Vagina (tissue), 2 donors: Measurements from ENCODE around the gene TGFBR3L. TPM values are rescaled to one million over a fixed set of nuclear protein-coding genes. Genes with fewer than 3 reads are reported as not detected.
A peak's percentile ranks its signal among the peaks of the same experiment; 100 is the strongest.

Source experiments
- DNase-seq, 2 donors: peaks; one replicate each; pipeline ENCODE4 v3.0.0-alpha.2; 2017; ENCODE audit errors: extremely low spot score in 2 of 2
- H3K27ac ChIP-seq: fragments of 200-600 bp; sonication (generic); one replicate; pipeline ENCODE4 v1.5.1; 2019
- H3K27me3 ChIP-seq: fragments of 200-600 bp; sonication (generic); one replicate; pipeline ENCODE4 v1.5.1; 2019
- H3K36me3 ChIP-seq, 2 donors: fragments of 200-600 bp; sonication (generic); one replicate each; pipeline ENCODE4 v1.5.1; 2017 to 2019
- H3K4me1 ChIP-seq: fragments of 200-600 bp; sonication (generic); one replicate; pipeline ENCODE4 v1.5.1; 2019
- H3K4me3 ChIP-seq, 2 donors: fragments of 200-600 bp; sonication (generic); 1 replicate in 1 of 2; 2 replicates in 1 of 2; pipeline ENCODE4 v1.5.1; 2016 to 2019
- H3K9me3 ChIP-seq: fragments of 200-600 bp; sonication (generic); one replicate; pipeline ENCODE4 v1.5.1; 2019
- CTCF ChIP-seq, 3 experiments: fragments of 450-650 bp in 2 of 3; fragments of 200-600 bp in 1 of 3; sonication (generic) in 1 of 3; IDR thresholded peaks; one replicate each; pipeline ENCODE4 v1.5.1; 2017 to 2019; ENCODE audit warnings: antibody characterized with exemption in 3 of 3, mild to moderate bottlenecking in 2 of 3, moderate library complexity in 2 of 3
- POLR2A ChIP-seq, 2 donors: fragments of 450-650 bp; IDR thresholded peaks; one replicate each; pipeline ENCODE4 v1.6.1; 2017; ENCODE audit warnings: antibody characterized with exemption in 2 of 2, mild to moderate bottlenecking in 2 of 2, moderate library complexity in 2 of 2
- POLR2AphosphoS5 ChIP-seq, 2 donors: sonication (generic); formaldehyde crosslinking; IDR thresholded peaks; one replicate each; pipeline ENCODE4 v1.9.0; 2017; ENCODE audit warnings: antibody characterized with exemption in 2 of 2, mild to moderate bottlenecking in 2 of 2, low read depth in 1 of 2; ENCODE audit not compliant: insufficient read depth in 1 of 2
- intact Hi-C: fragments of 100-400 bp; cut with DNase I; formaldehyde crosslinking; loops from one replicate; pipeline ENCODE4 v1.15.1; 2023
- total RNA-seq: library from RNA; depleted of rRNA; stranded (reverse); fragments of >200 nt; gene quantifications from one replicate; pipeline ENCODE4 v1.2.3, GENCODE V29; 2016

Gene TGFBR3L
- total RNA-seq, 1 donor from 2014 or later = 1.5 TPM

GRCh38 chr19:7868671-7869452 lies 45.8 kb upstream of the TGFBR3L start:
- Histone ChIP-seq H3K27ac (no peak overlapping the region), H3K36me3 (no peaks in the 10 kb centered on the region), H3K9me3 (no peaks in the 10 kb centered on the region), H3K4me1 (peaks cover 52% of the 10 kb centered on the region), H3K27me3 (no peaks in the 10 kb centered on the region), H3K4me3 (peak overlapping the region; percentile 44 to 47)
- TF ChIP-seq POLR2A (IDR thresholded peaks at IDR 0.05) (no peak), CTCF (IDR thresholded peaks at IDR 0.05) (peak; percentile 9 to 59 (median 39)), POLR2AphosphoS5 (IDR thresholded peaks at IDR 0.05; ENCODE audit: insufficient read depth in 1 of 2, low read depth in 1 of 2) (no peak)
- no peak for DNase-seq
- intact Hi-C loops = no loop called here

DNA sequence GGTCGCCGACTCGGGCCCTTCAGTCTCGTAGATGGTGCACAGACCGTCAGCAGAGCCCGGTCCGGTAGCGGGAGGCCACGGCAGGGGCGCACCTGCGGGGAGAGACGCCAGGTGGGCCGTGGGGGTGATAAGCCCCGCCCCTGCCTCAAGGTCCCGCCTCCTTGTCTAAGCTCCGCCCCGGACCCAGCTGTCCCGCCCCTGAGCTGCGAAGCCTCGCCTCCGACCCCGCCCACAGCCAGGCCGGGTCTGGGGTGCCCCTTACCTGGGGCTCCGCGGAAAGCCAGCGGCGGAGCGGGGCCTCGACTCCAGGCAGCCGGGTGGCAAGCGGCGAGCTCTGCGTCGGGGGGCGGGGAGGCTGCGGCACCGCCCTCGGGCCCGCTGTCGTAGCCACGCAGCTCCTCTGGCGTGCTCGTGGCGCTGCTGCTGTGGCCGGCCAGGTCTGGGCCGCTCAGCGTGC lies 45.1 kb upstream of the TGFBR3L start:
- no peak for DNase-seq
- Histone ChIP-seq H3K4me1 (peaks cover 57% of the 10 kb centered on the region), H3K4me3 (peak overlapping the region; percentile 44 to 47), H3K36me3 (no peaks in the 10 kb centered on the region), H3K9me3 (no peaks in the 10 kb centered on the region), H3K27ac (peak overlapping the region; percentile 6), H3K27me3 (no peaks in the 10 kb centered on the region)
- intact Hi-C loops = no loop called here
- no peak for TF ChIP-seq POLR2AphosphoS5 (IDR thresholded peaks at IDR 0.05; ENCODE audit: insufficient read depth in 1 of 2, low read depth in 1 of 2)
- TF ChIP-seq CTCF (IDR thresholded peaks at IDR 0.05) = peak in 2 of 3 experiments; percentile 2 to 18
- no peak for TF ChIP-seq POLR2A (IDR thresholded peaks at IDR 0.05)

DNA sequence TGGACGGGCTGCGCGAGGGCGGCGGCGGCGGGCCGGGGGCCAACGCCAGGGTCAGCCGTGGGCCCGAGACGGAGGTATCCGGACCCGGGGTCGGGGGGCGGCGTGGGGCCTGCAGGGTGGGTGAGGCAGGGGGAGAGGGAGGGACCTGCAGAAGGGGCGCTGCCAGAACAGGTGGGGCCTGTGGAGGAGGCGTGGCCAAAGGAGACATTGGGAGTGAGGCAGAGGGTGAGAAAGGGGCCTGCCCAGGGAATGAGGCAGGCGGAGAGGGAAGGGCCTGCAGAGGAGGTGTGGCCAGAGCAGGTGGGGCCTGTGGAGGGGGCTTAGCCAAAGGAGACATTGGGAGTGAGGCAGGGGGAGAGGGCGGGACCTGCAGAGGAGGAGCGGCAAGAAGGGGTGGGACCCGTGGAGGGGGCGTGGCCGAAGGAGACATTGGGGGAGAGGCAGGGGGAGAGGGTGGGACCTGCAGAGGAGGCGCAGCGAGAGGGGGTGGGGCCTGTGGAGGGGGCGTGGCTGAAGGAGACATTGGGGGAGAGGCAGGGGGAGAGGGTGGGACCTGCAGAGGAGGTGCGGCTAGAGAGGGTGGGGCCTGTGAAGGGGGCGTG lies 44.6 kb upstream of the TGFBR3L start:
- H3K9me3 ChIP-seq = no peaks in the 10 kb centered on the region
- intact Hi-C loops = no loop called here
- TF ChIP-seq POLR2A (IDR thresholded peaks at IDR 0.05) (no peak), POLR2AphosphoS5 (IDR thresholded peaks at IDR 0.05; ENCODE audit: insufficient read depth in 1 of 2, low read depth in 1 of 2) (no peak), CTCF (IDR thresholded peaks at IDR 0.05) (no peak)
- H3K27me3 ChIP-seq = no peaks in the 10 kb centered on the region
- no peak for DNase-seq
- peak overlapping the region; percentile 6 for H3K27ac ChIP-seq
- H3K4me1 ChIP-seq = peaks cover 60% of the 10 kb centered on the region
- H3K36me3 ChIP-seq = no peaks in the 10 kb centered on the region
- peak overlapping the region; percentile 44 to 47 for H3K4me3 ChIP-seq

DNA sequence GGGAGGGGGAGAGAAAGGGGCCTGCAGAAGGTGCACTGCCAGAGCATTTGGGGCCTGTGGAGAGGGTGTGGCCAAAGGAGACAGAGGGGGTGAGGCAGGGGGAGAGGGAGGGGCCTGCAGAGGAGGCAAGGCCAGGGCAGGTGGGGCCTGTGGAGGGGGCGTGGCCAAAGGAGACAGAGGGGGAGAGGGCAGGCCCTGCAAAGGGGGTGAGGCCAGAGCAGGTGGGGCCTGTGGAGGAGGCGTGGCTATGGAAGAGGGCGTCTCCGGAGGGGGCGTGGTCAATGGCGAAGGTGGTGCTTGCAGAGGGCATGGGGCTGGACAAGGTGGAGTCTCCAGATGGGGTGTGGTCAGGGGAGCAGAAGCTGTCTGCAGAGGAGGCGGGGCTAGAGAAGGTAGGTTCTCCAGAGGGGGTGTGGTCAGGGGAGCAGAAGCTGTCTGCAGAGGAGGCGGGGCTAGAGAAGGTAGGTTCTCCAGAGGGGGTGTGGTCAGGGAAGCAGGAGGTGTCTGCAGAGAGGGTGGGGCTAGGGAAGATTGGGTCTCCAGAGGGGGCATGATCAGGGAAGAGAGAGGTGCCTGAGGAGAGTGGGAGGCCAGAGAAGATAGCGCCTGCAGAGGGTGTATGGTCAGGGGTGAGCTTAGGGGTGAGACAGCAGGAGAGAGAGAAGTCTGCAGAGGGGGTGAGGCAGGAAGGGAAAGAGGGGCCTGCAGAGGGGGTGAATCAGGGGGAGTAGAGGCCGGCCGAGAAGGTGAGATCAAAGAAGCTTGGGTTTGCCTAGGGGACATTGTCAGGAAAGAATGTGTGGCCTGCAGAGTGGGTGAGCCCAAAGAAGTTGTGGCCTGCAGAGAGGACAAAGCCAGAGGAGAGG lies 43.8 kb upstream of the TGFBR3L start:
- Histone ChIP-seq H3K27me3 (no peaks in the 10 kb centered on the region), H3K27ac (no peak overlapping the region), H3K4me3 (no peak overlapping the region), H3K4me1 (peaks cover 60% of the 10 kb centered on the region), H3K36me3 (no peaks in the 10 kb centered on the region), H3K9me3 (no peaks in the 10 kb centered on the region)
- DNase-seq = no peak
- TF ChIP-seq CTCF (IDR thresholded peaks at IDR 0.05) = no peak
- TF ChIP-seq POLR2AphosphoS5 (IDR thresholded peaks at IDR 0.05; ENCODE audit: insufficient read depth in 1 of 2, low read depth in 1 of 2) = no peak
- TF ChIP-seq POLR2A (IDR thresholded peaks at IDR 0.05) = no peak
- intact Hi-C loops = no loop called here
